Fibroblast of skin of back (primary cell): ENCODE results near the gene RTTN.

Source experiments
- DNase-seq: peaks from one replicate; pipeline ENCODE4 v3.0.0-alpha.2; 2013

RTTN gene

GRCh38 chr18:70207181-70207580 is 1.7 kb upstream of the RTTN start:
- DNase-seq, result no peak

GRCh38 chr18:70200286-70200685 is 5.2 kb downstream of the RTTN start:
- no peak for DNase-seq

- no peak for DNase-seq
These were observed 7.6 kb downstream of the RTTN start for GRCh38 chr18:70197844-70198243.

- DNase-seq, result peak; percentile 3
These were observed 8.5 kb downstream of the RTTN start for GRCh38 chr18:70197026-70197425.

- DNase-seq, result peak; percentile 56
These were observed 9.5 kb downstream of the RTTN start for GRCh38 chr18:70195852-70196434.

- DNase-seq, result no peak
These were observed 10.4 kb downstream of the RTTN start for GRCh38 chr18:70195014-70195614.

- no peak for DNase-seq
These were observed 11.1 kb downstream of the RTTN start for GRCh38 chr18:70194227-70194890.

GRCh38 chr18:70190529-70190928 is 15.0 kb downstream of the RTTN start:
- no peak for DNase-seq

GRCh38 chr18:70188113-70188512 is 17.4 kb downstream of the RTTN start:
- no peak for DNase-seq

GRCh38 chr18:70183441-70183840 is 22.0 kb downstream of the RTTN start:
- no peak for DNase-seq

GRCh38 chr18:70182548-70182947 is 22.9 kb downstream of the RTTN start:
- DNase-seq, result peak; percentile 30

GRCh38 chr18:70181725-70182124 is 23.8 kb downstream of the RTTN start:
- DNase-seq, result no peak

- peak; percentile 87 for DNase-seq
These were observed 24.5 kb downstream of the RTTN start for GRCh38 chr18:70181015-70181414.

GRCh38 chr18:70176537-70176936 is 28.9 kb downstream of the RTTN start:
- no peak for DNase-seq

- DNase-seq, result no peak
These were observed 30.3 kb downstream of the RTTN start for GRCh38 chr18:70175216-70175615.

GRCh38 chr18:70172225-70172624 is 33.3 kb downstream of the RTTN start:
- DNase-seq, result no peak

- no peak for DNase-seq
These were observed 35.7 kb downstream of the RTTN start for GRCh38 chr18:70169747-70170146.

GRCh38 chr18:70166668-70167067 is 38.8 kb downstream of the RTTN start:
- DNase-seq, result no peak

- DNase-seq, result no peak
These were observed 39.6 kb downstream of the RTTN start for GRCh38 chr18:70165936-70166335.

GRCh38 chr18:70160073-70160678 is 45.3 kb downstream of the RTTN start:
- DNase-seq, result no peak

- DNase-seq, result no peak
These were observed 46.3 kb downstream of the RTTN start for GRCh38 chr18:70158992-70159717.

GRCh38 chr18:70156886-70157285 is 48.6 kb downstream of the RTTN start:
- no peak for DNase-seq

- DNase-seq, result peak; percentile 96
These were observed 50.8 kb downstream of the RTTN start for GRCh38 chr18:70154591-70155194.
